Measurements from ENCODE around the gene PSTPIP1. TPM values are rescaled to one million over a fixed set of nuclear protein-coding genes. Genes with fewer than 3 reads are reported as not detected.

The PSTPIP1 gene
- total RNA-seq, 1 donor from 2014 or later, result not detected

GRCh38 chr15:77020348-77021087 is 25.6 kb downstream of the PSTPIP1 start:
- no peak for TF ChIP-seq EZH2 (IDR thresholded peaks at IDR 0.05; ENCODE audit: insufficient read depth, low read length)
- TF ChIP-seq CTCF (IDR thresholded peaks at IDR 0.05; ENCODE audit: insufficient read depth, low read depth, low read length), result no peak
- Mint-ChIP-seq H3K27me3 (ENCODE audit: low read depth, unreplicated experiment) (peaks cover 22% of the 10 kb centered on the region), H3K4me1 (ENCODE audit: low read depth, unreplicated experiment) (peaks cover 16% of the 10 kb centered on the region), H3K4me3 (ENCODE audit: unreplicated experiment) (no peak overlapping the region), H3K36me3 (ENCODE audit: low read depth, unreplicated experiment) (peaks cover 2% of the 10 kb centered on the region), H3K9me3 (ENCODE audit: unreplicated experiment) (no peaks in the 10 kb centered on the region), H3K27ac (ENCODE audit: unreplicated experiment) (no peak overlapping the region)
- Histone ChIP-seq H4K20me1 (ENCODE audit: insufficient read depth, low read length) (no peaks in the 10 kb centered on the region), H3K36me3 (ENCODE audit: insufficient read depth, low read length) (no peaks in the 10 kb centered on the region), H3K4me3 (ENCODE audit: insufficient read depth, low read depth, low read length) (no peak overlapping the region), H3K79me2 (ENCODE audit: insufficient read depth, low read length) (no peaks in the 10 kb centered on the region), H3K27me3 (ENCODE audit: insufficient read depth, low read length) (no peaks in the 10 kb centered on the region), H3K4me1 (ENCODE audit: insufficient read depth, low read length) (peaks cover 19% of the 10 kb centered on the region), H3K9me3 (ENCODE audit: insufficient read depth, low read depth, low read length) (no peaks in the 10 kb centered on the region), H3K4me2 (ENCODE audit: low read length) (no peak overlapping the region), H3K9ac (ENCODE audit: low read length) (no peak overlapping the region), H2AFZ (ENCODE audit: low read depth, low read length) (no peak overlapping the region), H3K27ac (ENCODE audit: low read depth, low read length) (no peak overlapping the region)
- no peak for FAIRE-seq
- no peak for DNase-seq (ENCODE audit: low read depth)

GRCh38 chr15:77021088-77021481 is 26.2 kb downstream of the PSTPIP1 start:
- peaks cover 19% of the 10 kb centered on the region for H3K4me1 ChIP-seq (ENCODE audit: insufficient read depth, low read length)
- no peaks in the 10 kb centered on the region for H3K27me3 ChIP-seq (ENCODE audit: insufficient read depth, low read length)
- H3K27ac ChIP-seq (ENCODE audit: low read depth, low read length), result no peak overlapping the region
- no peaks in the 10 kb centered on the region for H3K36me3 ChIP-seq (ENCODE audit: insufficient read depth, low read length)
- DNase-seq (ENCODE audit: low read depth) (no peak), FAIRE-seq (no peak)
- H2AFZ ChIP-seq (ENCODE audit: low read depth, low read length), result no peak overlapping the region
- H3K4me3 Mint-ChIP-seq (ENCODE audit: unreplicated experiment), result no peak overlapping the region
- H3K79me2 ChIP-seq (ENCODE audit: insufficient read depth, low read length), result no peaks in the 10 kb centered on the region
- H3K4me1 Mint-ChIP-seq (ENCODE audit: low read depth, unreplicated experiment), result peaks cover 16% of the 10 kb centered on the region
- no peak overlapping the region for H3K4me2 ChIP-seq (ENCODE audit: low read length)
- H3K36me3 Mint-ChIP-seq (ENCODE audit: low read depth, unreplicated experiment), result peaks cover 2% of the 10 kb centered on the region
- H3K27ac Mint-ChIP-seq (ENCODE audit: unreplicated experiment), result no peak overlapping the region
- H4K20me1 ChIP-seq (ENCODE audit: insufficient read depth, low read length), result no peaks in the 10 kb centered on the region
- H3K27me3 Mint-ChIP-seq (ENCODE audit: low read depth, unreplicated experiment), result peaks cover 24% of the 10 kb centered on the region
- no peak overlapping the region for H3K4me3 ChIP-seq (ENCODE audit: insufficient read depth, low read depth, low read length)
- TF ChIP-seq EZH2 (IDR thresholded peaks at IDR 0.05; ENCODE audit: insufficient read depth, low read length) (no peak), CTCF (IDR thresholded peaks at IDR 0.05; ENCODE audit: insufficient read depth, low read depth, low read length) (no peak)
- no peaks in the 10 kb centered on the region for H3K9me3 Mint-ChIP-seq (ENCODE audit: unreplicated experiment)
- H3K9ac ChIP-seq (ENCODE audit: low read length), result no peak overlapping the region
- H3K9me3 ChIP-seq (ENCODE audit: insufficient read depth, low read depth, low read length), result no peaks in the 10 kb centered on the region

- Mint-ChIP-seq H3K4me3 (ENCODE audit: unreplicated experiment) (no peak overlapping the region), H3K4me1 (ENCODE audit: low read depth, unreplicated experiment) (peaks cover 14% of the 10 kb centered on the region), H3K27ac (ENCODE audit: unreplicated experiment) (peak overlapping the region; percentile 83), H3K27me3 (ENCODE audit: low read depth, unreplicated experiment) (peaks cover 23% of the 10 kb centered on the region), H3K9me3 (ENCODE audit: unreplicated experiment) (no peaks in the 10 kb centered on the region), H3K36me3 (ENCODE audit: low read depth, unreplicated experiment) (peaks cover 2% of the 10 kb centered on the region)
- DNase-seq (ENCODE audit: low read depth), result peak; percentile 55
- no peak for TF ChIP-seq CTCF (IDR thresholded peaks at IDR 0.05; ENCODE audit: insufficient read depth, low read depth, low read length)
- TF ChIP-seq EZH2 (IDR thresholded peaks at IDR 0.05; ENCODE audit: insufficient read depth, low read length), result no peak
- FAIRE-seq, result no peak
- peak overlapping the region; percentile 68 for H2AFZ ChIP-seq (ENCODE audit: low read depth, low read length)
- no peak overlapping the region for H3K4me3 ChIP-seq (ENCODE audit: insufficient read depth, low read depth, low read length)
- H3K4me1 ChIP-seq (ENCODE audit: insufficient read depth, low read length), result peaks cover 19% of the 10 kb centered on the region
- H3K9ac ChIP-seq (ENCODE audit: low read length), result peak overlapping the region; percentile 56
- H3K9me3 ChIP-seq (ENCODE audit: insufficient read depth, low read depth, low read length), result no peaks in the 10 kb centered on the region
- no peaks in the 10 kb centered on the region for H3K27me3 ChIP-seq (ENCODE audit: insufficient read depth, low read length)
- peak overlapping the region; percentile 67 for H3K4me2 ChIP-seq (ENCODE audit: low read length)
- no peaks in the 10 kb centered on the region for H4K20me1 ChIP-seq (ENCODE audit: insufficient read depth, low read length)
- H3K36me3 ChIP-seq (ENCODE audit: insufficient read depth, low read length), result no peaks in the 10 kb centered on the region
- H3K27ac ChIP-seq (ENCODE audit: low read depth, low read length), result peak overlapping the region; percentile 7
- H3K79me2 ChIP-seq (ENCODE audit: insufficient read depth, low read length), result no peaks in the 10 kb centered on the region
Observed at GRCh38 chr15:77021803-77022381, 27.0 kb downstream of the PSTPIP1 start.
